Type B pancreatic cell (in vitro differentiated cells): ENCODE measurements around the gene FRMD5. TPM values are rescaled to one million over a fixed set of nuclear protein-coding genes. Genes with fewer than 3 reads are reported as not detected.

Source experiments
- DNase-seq: peaks from one replicate; pipeline ENCODE4 v3.0.0; 2021; ENCODE audit warnings: mixed read lengths; ENCODE audit not compliant: unreplicated experiment; ENCODE audit errors: extremely low spot score
- H3K27ac Mint-ChIP-seq: 2 replicates; pipeline ENCODE4 v1.8.0; 2021; ENCODE audit warnings: mild to moderate bottlenecking, mixed read lengths
- H3K27me3 Mint-ChIP-seq: 2 replicates; pipeline ENCODE4 v1.8.0; 2021; ENCODE audit warnings: mixed read lengths
- H3K36me3 Mint-ChIP-seq: 2 replicates; pipeline ENCODE4 v1.8.0; 2021; ENCODE audit warnings: mixed read lengths
- H3K4me1 Mint-ChIP-seq: one replicate; pipeline ENCODE4 v1.8.0; 2021; ENCODE audit warnings: mixed read lengths; ENCODE audit not compliant: unreplicated experiment
- H3K4me3 Mint-ChIP-seq: 2 replicates; pipeline ENCODE4 v1.8.0; 2021; ENCODE audit warnings: mild to moderate bottlenecking, mixed read lengths
- H3K9me3 Mint-ChIP-seq: 2 replicates; pipeline ENCODE4 v1.8.0; 2021; ENCODE audit warnings: mixed read lengths
- total RNA-seq: library from RNA; stranded (reverse); gene quantifications from 2 replicates; pipeline ENCODE4 v1.2.1, GENCODE V29; 2021; ENCODE audit warnings: low replicate concordance
- TF ChIP-seq, protein P1 (sequence below): fragments of 200-600 bp; sonication (generic); conservative IDR thresholded peaks from 2 replicates; pipeline ENCODE4 v1.5.0; 2021; ENCODE audit warnings: antibody characterized with exemption, mild to moderate bottlenecking

The FRMD5 gene
- total RNA-seq, 1 donor from 2014 or later = 3.8 TPM

DNA sequence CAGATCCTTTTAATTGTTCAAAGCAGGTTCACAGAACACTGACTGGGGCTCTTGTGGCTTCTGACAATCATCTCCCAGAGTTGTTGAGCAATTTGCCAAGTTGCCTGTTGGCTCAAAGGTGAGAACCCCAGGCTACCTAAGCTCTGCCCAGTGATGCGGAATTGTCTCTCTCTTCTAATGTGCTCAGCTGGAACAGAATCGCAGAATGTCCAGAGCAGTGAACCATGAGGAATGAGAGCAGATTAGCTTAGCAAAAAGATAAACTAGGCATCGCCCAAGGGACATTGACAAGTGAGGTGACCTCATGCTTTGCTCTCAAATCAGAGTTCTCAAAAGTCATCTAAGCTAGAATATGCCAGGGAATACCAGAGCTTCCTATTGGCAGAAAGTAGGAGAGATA, 220.2 kb downstream of the FRMD5 start:
- peaks cover 4% of the 10 kb centered on the region for H3K4me1 Mint-ChIP-seq
- no peaks in the 10 kb centered on the region for H3K27me3 Mint-ChIP-seq
- no peak for DNase-seq
- H3K9me3 Mint-ChIP-seq = peaks cover 3% of the 10 kb centered on the region
- no peak overlapping the region for H3K27ac Mint-ChIP-seq
- no peaks in the 10 kb centered on the region for H3K36me3 Mint-ChIP-seq
- H3K4me3 Mint-ChIP-seq = no peak overlapping the region
- TF ChIP-seq, protein P1, sequence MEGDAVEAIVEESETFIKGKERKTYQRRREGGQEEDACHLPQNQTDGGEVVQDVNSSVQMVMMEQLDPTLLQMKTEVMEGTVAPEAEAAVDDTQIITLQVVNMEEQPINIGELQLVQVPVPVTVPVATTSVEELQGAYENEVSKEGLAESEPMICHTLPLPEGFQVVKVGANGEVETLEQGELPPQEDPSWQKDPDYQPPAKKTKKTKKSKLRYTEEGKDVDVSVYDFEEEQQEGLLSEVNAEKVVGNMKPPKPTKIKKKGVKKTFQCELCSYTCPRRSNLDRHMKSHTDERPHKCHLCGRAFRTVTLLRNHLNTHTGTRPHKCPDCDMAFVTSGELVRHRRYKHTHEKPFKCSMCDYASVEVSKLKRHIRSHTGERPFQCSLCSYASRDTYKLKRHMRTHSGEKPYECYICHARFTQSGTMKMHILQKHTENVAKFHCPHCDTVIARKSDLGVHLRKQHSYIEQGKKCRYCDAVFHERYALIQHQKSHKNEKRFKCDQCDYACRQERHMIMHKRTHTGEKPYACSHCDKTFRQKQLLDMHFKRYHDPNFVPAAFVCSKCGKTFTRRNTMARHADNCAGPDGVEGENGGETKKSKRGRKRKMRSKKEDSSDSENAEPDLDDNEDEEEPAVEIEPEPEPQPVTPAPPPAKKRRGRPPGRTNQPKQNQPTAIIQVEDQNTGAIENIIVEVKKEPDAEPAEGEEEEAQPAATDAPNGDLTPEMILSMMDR = no peak

DNA sequence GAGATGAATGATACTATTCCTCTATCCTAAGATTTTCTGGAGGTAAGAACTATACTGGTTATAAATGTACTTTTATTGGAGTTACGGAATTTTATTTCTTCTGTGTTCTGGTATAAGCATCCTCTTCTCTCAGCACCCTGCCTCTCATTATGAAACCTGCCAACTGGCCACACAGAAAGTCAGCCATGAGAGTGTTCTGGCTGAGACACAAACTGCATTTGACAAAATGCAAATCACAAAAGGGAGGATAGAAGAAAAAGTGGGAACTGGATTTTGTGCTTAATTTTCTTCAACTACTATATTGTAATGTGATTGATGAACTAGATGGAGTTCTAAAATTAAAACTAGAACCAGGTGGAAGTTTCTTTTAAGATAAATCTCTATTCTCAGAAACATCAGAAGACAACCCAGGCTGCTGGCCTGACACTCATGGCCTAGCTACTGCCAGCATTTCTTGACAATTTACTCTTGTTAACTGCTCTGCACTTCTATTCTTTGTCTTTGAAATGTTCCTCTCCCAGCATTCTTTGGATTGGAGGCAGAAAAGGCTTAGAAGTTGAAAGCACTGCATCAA, 225.2 kb downstream of the FRMD5 start:
- Mint-ChIP-seq H3K4me3 (no peak overlapping the region), H3K36me3 (no peaks in the 10 kb centered on the region), H3K27me3 (no peaks in the 10 kb centered on the region), H3K4me1 (peaks cover 2% of the 10 kb centered on the region), H3K9me3 (no peaks in the 10 kb centered on the region), H3K27ac (no peak overlapping the region)
- DNase-seq = no peak
- TF ChIP-seq, protein P1 = no peak

DNA sequence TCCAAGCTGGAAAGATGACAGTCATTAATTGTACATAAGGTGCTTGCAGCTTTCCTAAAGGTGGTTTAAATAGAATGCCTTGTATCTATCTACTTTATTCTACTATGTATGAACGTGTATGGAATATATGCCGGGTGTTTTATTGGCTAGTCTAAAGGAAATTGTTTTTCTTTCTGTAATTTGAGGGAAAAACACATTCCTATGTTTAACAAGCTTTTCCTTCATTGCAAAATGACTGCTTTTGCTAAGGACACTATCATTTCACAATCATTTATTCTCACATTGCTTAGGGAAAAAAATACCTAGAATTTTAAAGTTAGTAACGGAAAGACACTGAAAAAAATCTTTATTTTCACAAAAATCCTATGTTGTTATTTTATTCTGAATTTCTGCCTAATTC, 226.5 kb downstream of the FRMD5 start:
- Mint-ChIP-seq H3K9me3 (no peaks in the 10 kb centered on the region), H3K27ac (no peak overlapping the region), H3K4me3 (no peak overlapping the region), H3K4me1 (no peaks in the 10 kb centered on the region), H3K27me3 (no peaks in the 10 kb centered on the region), H3K36me3 (no peaks in the 10 kb centered on the region)
- DNase-seq = no peak
- TF ChIP-seq, protein P1 = no peak

DNA sequence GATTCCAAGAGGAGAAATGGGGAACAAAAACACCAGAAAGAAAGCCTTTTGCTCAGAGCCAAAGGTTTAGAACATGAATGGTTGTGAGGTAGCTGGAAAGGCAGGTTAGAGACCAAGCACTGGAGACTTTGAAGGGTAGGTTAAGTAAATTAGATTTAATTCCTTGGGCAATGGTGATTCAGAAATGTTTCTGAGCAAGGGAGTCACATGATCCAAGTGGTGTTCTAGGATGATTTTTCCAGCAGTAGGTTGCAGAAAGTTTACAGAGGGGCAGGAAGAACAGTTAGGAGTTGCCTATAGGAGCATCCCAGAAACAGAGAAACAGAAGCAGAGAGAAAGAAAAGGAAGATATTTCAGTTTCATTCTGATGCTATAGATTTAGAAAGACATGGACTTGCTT, 228.4 kb downstream of the FRMD5 start:
- TF ChIP-seq, protein P1 = no peak
- no peak for DNase-seq
- H3K4me3 Mint-ChIP-seq = no peak overlapping the region
- H3K27me3 Mint-ChIP-seq = no peaks in the 10 kb centered on the region
- H3K27ac Mint-ChIP-seq = no peak overlapping the region
- H3K9me3 Mint-ChIP-seq = no peaks in the 10 kb centered on the region
- no peaks in the 10 kb centered on the region for H3K4me1 Mint-ChIP-seq
- H3K36me3 Mint-ChIP-seq = no peaks in the 10 kb centered on the region

DNA sequence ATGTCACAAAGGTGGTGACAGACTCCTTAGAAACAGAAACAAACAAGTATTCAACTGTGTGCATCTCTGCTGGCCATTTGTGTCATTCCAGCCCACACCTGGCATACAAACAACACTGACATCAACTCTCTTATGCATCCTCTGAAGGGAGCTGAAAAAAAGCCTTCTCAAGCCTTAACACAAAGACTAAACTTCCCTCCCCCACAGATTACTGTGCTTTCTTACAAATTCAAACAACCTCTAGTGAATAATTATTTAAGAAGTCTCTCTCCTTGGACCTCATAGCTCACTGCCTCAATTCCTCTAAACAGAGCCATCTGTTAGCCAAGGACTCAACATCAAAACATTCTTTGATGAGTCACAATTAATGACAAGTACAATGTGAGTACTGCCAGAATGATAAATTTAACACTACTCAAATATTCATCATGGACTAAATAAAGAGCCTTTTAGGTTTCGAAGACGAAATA, 236.2 kb downstream of the FRMD5 start:
- no peak overlapping the region for H3K4me3 Mint-ChIP-seq
- no peaks in the 10 kb centered on the region for H3K9me3 Mint-ChIP-seq
- no peak for DNase-seq
- H3K27ac Mint-ChIP-seq = no peak overlapping the region
- TF ChIP-seq, protein P1 = no peak
- H3K4me1 Mint-ChIP-seq = peaks cover 4% of the 10 kb centered on the region
- peaks cover 3% of the 10 kb centered on the region for H3K27me3 Mint-ChIP-seq
- no peaks in the 10 kb centered on the region for H3K36me3 Mint-ChIP-seq

GRCh38 chr15:43957724-43958123, 237.3 kb downstream of the FRMD5 start:
- Mint-ChIP-seq H3K27me3 (peaks cover 3% of the 10 kb centered on the region), H3K9me3 (no peaks in the 10 kb centered on the region)
- TF ChIP-seq, protein P1 = no peak

More at GRCh38 chr15:43957724-43958123, 237.3 kb downstream of the FRMD5 start:
- no peaks in the 10 kb centered on the region for H3K36me3 Mint-ChIP-seq
- H3K27ac Mint-ChIP-seq = no peak overlapping the region
- DNase-seq = no peak
- H3K4me1 Mint-ChIP-seq = peaks cover 4% of the 10 kb centered on the region
- no peak overlapping the region for H3K4me3 Mint-ChIP-seq
